GM18526 (cell line): ENCODE results near the gene KRTAP12-1.
"Not testable (repeated sequence)": the region's sequence is repeated elsewhere in the genome, so short reads cannot be mapped to it uniquely, and the experiment has no call there.

Experiments used
- POLR2A ChIP-seq: IDR thresholded peaks from 3 replicates; pipeline ENCODE4 v1.6.1; 2011; ENCODE audit not compliant: insufficient read length; ENCODE audit errors: extremely low read depth

Gene KRTAP12-1

GRCh38 chr21:44703731-44704635 is 22.0 kb upstream of the KRTAP12-1 start:
- no peak for TF ChIP-seq POLR2A

DNA sequence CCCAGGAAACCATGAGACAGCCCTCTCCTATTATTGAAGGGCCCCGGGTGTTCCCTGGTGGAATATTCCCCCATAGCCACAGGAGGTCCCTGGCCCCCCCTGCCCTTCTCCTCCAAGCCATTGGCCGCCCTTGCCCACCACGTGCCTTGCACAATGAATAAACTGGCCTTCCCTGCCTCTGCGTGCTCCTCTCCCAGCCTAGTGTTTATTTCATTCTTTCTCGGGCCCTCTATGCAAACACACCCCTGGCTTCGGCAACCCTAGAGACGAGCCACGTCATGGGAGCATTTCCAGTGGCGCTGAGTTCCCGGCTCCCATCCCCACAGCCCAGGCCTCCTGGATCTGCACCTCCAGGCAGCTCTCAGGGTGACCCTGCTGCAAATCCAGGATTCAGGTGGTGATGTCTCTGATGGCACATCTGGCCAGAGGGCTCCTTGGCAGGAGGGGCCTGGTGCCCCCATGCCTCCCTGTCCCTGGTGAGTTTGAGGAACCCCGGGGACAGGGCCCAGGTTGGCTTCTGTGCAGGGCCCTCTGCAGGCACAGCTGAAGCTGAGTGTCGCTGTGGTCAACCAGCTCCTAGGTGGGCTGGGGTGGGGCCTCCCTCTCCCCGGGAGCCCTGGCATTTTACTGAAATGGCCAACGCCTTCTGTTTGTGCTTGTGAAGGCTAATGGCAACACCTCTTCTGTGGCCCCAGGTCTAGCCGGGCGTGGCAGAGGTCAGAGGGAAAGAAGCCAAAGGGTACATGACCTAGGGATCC is 21.2 kb upstream of the KRTAP12-1 start:
- TF ChIP-seq POLR2A = no peak

GRCh38 chr21:44702111-44702972 is 20.4 kb upstream of the KRTAP12-1 start:
- TF ChIP-seq POLR2A = no peak

GRCh38 chr21:44701541-44701940 is 19.6 kb upstream of the KRTAP12-1 start:
- no peak for TF ChIP-seq POLR2A

- TF ChIP-seq POLR2A = no peak
These were observed 19.0 kb upstream of the KRTAP12-1 start for GRCh38 chr21:44701023-44701400.

DNA sequence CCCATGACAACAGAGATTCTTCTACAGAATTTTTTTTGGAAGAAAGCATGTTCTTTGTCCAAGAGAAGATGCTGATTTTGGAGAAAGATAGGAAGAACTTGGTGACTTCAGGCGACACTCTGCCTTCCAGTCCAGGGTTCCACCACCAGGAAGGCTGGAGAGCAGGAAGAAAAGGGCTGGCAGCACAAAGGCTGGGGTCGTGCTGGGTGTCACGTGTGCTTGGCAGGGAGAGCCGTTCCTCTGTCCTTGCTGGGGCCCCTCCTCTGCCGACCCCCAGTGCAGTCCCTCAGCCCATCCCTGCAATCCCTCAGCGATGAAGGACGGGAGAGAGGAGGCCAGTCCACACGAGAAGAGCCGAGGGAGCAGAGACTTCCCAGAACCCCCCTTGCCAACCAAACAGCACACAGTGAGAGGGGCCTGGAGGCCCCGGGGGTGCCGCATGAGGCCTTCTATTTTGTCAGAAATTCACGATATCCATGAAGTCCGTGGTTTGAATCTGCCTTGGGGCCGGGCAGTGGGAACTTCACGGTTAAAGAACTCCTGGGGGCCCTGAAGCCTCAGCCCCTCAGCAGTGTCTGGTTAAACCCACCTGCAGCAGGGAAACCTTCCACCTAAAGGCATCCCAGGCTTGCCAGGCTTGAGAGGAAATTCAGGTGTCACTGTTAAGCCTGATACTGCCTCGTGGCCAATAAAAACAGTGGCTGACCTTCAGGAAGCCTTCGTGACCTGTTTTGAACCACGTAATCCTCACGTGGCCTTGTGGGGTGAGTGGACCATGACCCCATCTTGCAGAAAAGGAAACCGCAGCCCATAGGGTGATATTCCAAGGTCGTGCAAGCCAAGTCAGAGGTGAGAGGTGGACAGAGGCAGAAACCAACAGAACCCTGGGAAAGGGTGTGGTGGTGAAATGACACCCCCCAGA is 18.4 kb upstream of the KRTAP12-1 start:
- no peak for TF ChIP-seq POLR2A

GRCh38 chr21:44699502-44700001 is 17.6 kb upstream of the KRTAP12-1 start:
- TF ChIP-seq POLR2A = no peak

DNA sequence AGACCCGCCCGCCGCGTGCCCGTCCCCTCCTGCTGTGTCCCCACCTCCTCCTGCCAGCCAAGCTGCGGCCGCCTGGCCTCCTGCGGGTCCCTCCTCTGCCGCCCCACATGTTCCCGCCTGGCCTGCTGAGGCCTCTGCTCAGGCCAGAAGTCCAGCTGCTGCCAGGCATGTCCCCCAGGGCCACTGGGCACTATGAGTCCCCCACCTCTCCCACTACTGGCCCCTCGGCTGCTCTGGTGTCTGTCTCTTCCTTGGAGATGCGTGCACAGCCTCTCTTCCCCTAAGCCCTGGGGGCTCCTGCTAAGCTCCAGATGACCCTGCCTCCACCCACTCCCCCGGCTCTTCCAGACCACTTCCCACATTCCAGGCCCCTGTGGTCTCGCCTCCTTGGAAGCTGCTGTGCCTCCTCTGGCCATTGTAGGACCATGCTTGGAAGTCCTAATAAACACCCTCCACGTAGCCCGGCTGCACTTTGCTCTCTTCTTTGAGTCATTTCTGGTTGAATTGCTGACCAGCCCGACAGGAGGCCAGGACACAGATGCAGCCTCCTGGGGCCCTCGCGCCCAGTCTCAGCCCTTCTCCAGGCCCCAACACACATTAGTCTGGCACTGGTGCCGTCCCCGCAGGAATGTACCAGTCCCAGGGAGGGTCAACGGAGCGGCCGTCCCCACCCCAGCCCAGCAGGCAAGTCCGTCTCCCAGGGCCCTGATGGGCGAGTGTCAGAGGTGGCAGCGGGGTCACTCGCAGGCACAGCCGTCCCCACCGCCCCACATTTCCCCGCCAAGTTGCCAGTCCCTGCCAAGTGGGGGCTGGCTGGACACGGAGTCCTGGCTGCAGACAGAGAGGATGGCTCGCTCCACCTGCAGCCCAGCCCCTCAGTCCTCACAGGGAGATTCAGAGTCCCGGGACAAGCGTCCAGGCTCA is 16.1 kb upstream of the KRTAP12-1 start:
- no peak for TF ChIP-seq POLR2A

DNA sequence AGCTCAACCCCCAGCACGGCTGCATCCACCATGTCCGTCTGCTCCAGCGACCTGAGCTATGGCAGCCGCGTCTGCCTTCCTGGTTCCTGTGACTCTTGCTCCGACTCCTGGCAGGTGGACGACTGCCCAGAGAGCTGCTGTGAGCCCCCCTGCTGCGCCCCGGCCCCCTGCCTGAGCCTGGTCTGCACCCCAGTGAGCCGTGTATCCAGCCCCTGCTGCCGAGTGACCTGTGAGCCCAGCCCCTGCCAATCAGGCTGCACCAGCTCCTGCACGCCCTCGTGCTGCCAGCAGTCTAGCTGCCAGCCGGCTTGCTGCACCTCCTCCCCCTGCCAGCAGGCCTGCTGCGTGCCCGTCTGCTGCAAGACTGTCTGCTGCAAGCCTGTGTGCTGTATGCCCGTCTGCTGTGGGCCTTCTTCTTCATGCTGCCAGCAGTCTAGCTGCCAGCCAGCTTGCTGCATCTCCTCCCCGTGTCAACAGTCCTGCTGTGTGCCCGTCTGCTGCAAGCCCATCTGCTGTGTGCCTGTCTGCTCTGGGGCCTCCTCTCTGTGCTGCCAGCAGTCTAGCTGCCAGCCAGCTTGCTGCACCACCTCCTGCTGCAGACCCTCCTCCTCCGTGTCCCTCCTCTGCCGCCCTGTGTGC is 15.3 kb upstream of the KRTAP12-1 start, which contains the start of gene KRTAP10-12:
Gene KRTAP10-12 (plus strand): TSS at position 1 of the 639 bp plus-strand sequence. CDS start 30 bp downstream, at position 31.
- not testable (repeated sequence) for TF ChIP-seq POLR2A

DNA sequence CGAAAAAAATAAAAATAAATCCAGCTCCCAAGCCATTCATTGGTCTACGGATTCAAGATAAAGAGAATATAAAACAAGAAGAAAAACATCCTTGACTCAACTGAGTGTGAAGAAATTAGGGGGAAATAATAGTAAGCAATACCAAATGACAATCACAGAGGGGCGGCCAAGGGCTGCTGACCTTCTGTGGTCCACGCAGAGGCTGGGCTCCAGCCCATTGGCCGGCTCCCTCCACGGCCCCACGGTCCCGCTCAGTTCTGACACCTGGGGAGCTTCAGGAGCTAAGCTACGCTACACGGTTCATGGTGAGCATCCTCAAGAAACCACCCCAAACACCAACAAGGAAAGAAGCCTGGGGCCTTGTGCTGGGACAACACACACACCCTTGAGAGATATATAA is 14.6 kb upstream of the KRTAP12-1 start:
- no peak for TF ChIP-seq POLR2A

- TF ChIP-seq POLR2A = no peak
These were observed 13.7 kb upstream of the KRTAP12-1 start for GRCh38 chr21:44695641-44696040.

DNA sequence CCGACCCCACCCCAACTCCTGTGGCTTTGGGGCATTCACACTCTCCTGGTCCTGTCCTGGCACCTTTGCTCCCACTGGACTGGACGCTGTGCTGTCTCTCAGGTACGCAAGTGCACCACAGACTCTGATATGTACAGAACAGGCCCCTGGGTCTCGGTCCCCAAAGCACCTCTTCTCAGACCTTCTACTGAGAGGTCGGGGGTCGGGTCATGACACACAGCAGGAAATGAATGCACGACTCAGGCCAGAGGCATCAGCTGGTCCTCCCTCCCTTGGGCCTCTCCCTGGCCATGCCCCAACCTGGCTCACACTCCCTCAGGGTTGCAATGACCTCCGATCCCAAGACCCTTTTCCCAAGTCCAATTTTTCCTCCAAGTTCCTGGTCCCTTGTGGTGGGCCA is 13.2 kb upstream of the KRTAP12-1 start:
- no peak for TF ChIP-seq POLR2A
